Parathyroid adenoma (tissue), 2 donors: ENCODE results near the gene TAF1B.

ENCODE experiments used
- H2AFZ ChIP-seq: fragments of 300-600 bp; sonication (generic); one replicate; pipeline ENCODE4 v1.7.0; 2017; ENCODE audit warnings: antibody characterized with exemption, mild to moderate bottlenecking
- H3K27ac ChIP-seq: fragments of 300-600 bp; sonication (generic); one replicate; pipeline ENCODE4 v1.7.0; 2017
- H3K27me3 ChIP-seq: fragments of 300-600 bp; sonication (generic); one replicate; pipeline ENCODE4 v1.7.0; 2017; ENCODE audit warnings: low read length; ENCODE audit not compliant: control insufficient read depth, insufficient read depth
- H3K36me3 ChIP-seq: fragments of 300-600 bp; sonication (generic); one replicate; pipeline ENCODE4 v1.7.0; 2017; ENCODE audit warnings: low read length; ENCODE audit not compliant: control insufficient read depth, insufficient read depth
- H3K4me1 ChIP-seq: fragments of 300-600 bp; sonication (generic); one replicate; pipeline ENCODE4 v1.7.0; 2017; ENCODE audit warnings: control low read depth
- H3K4me2 ChIP-seq: fragments of 300-600 bp; sonication (generic); one replicate; pipeline ENCODE4 v1.7.0; 2017; ENCODE audit warnings: low read length
- H3K4me3 ChIP-seq: fragments of 300-600 bp; sonication (generic); one replicate; pipeline ENCODE4 v1.7.0; 2017; ENCODE audit warnings: low read depth, low read length
- H3K79me2 ChIP-seq: fragments of 300-600 bp; sonication (generic); one replicate; pipeline ENCODE4 v1.7.0; 2017; ENCODE audit warnings: control low read depth
- H3K9ac ChIP-seq: fragments of 300-600 bp; sonication (generic); one replicate; pipeline ENCODE4 v1.7.0; 2017; ENCODE audit warnings: mild to moderate bottlenecking
- H3K9me3 ChIP-seq: fragments of 300-600 bp; sonication (generic); one replicate; pipeline ENCODE4 v1.7.0; 2017; ENCODE audit warnings: low read length; ENCODE audit not compliant: control insufficient read depth
- CTCF ChIP-seq: fragments of 300-600 bp; sonication (generic); IDR thresholded peaks from one replicate; pipeline ENCODE4 v1.7.0; 2017; ENCODE audit warnings: antibody characterized with exemption, mild to moderate bottlenecking
- donor health status: primary hyperparathyroidism.

TAF1B gene

GRCh38 chr2:9971105-9971818 lies 128.0 kb downstream of the TAF1B start:
- no peaks in the 10 kb centered on the region for H3K79me2 ChIP-seq
- peak overlapping the region; percentile 49 for H3K27ac ChIP-seq

GRCh38 chr2:9971890-9972289 lies 128.6 kb downstream of the TAF1B start:
- Histone ChIP-seq H3K9ac (no peak overlapping the region), H3K79me2 (no peaks in the 10 kb centered on the region), H3K27ac (peak overlapping the region; percentile 79), H2AFZ (no peak overlapping the region), H3K4me1 (peaks cover 77% of the 10 kb centered on the region), H3K27me3 (no peaks in the 10 kb centered on the region), H3K9me3 (no peaks in the 10 kb centered on the region), H3K4me3 (peak overlapping the region; percentile 11), H3K4me2 (peak overlapping the region; percentile 48), H3K36me3 (no peaks in the 10 kb centered on the region)
- no peak for TF ChIP-seq CTCF

More at GRCh38 chr2:9971105-9971818, 128.0 kb downstream of the TAF1B start:
- no peak for TF ChIP-seq CTCF
- Histone ChIP-seq H3K4me2 (peak overlapping the region; percentile 48), H3K4me3 (peak overlapping the region; percentile 11), H2AFZ (no peak overlapping the region), H3K27me3 (no peaks in the 10 kb centered on the region), H3K4me1 (peaks cover 77% of the 10 kb centered on the region), H3K9ac (no peak overlapping the region), H3K36me3 (no peaks in the 10 kb centered on the region), H3K9me3 (no peaks in the 10 kb centered on the region)

GRCh38 chr2:9972621-9973479 lies 129.6 kb downstream of the TAF1B start:
- Histone ChIP-seq H3K4me1 (peaks cover 69% of the 10 kb centered on the region), H3K27me3 (no peaks in the 10 kb centered on the region), H3K4me2 (peak overlapping the region; percentile 48), H3K9ac (no peak overlapping the region), H3K79me2 (peaks cover under 1% of the 10 kb centered on the region), H3K27ac (peak overlapping the region; percentile 79), H3K4me3 (peak overlapping the region; percentile 6), H3K36me3 (no peaks in the 10 kb centered on the region), H2AFZ (no peak overlapping the region), H3K9me3 (no peaks in the 10 kb centered on the region)
- no peak for TF ChIP-seq CTCF

GRCh38 chr2:9973690-9974089 lies 130.4 kb downstream of the TAF1B start:
- Histone ChIP-seq H3K27ac (peak overlapping the region; percentile 79), H2AFZ (no peak overlapping the region), H3K4me2 (no peak overlapping the region), H3K79me2 (peaks cover 3% of the 10 kb centered on the region), H3K4me3 (no peak overlapping the region), H3K36me3 (no peaks in the 10 kb centered on the region), H3K4me1 (peaks cover 60% of the 10 kb centered on the region), H3K27me3 (no peaks in the 10 kb centered on the region), H3K9ac (no peak overlapping the region), H3K9me3 (no peaks in the 10 kb centered on the region)
- TF ChIP-seq CTCF = no peak
